Kidney (tissue), 14 donors: ENCODE measurements around the gene PAXX. TPM values are rescaled to one million over a fixed set of nuclear protein-coding genes. Genes with fewer than 3 reads are reported as not detected.

Source experiments
- DNase-seq, 5 donors: peaks; one replicate each; pipeline ENCODE4 v3.0.0-alpha.2; 2013 to 2020
- FAIRE-seq: peaks from 2 replicates; lab custom pipeline; 2012; peaks lifted over from hg19 to GRCh38; lab: Jason Lieb, UNC
- H3K27ac ChIP-seq, 2 donors: one replicate each; pipeline ENCODE4 v1.7.0; 2013; ENCODE audit warnings: low read depth in 2 of 2, low read length in 2 of 2, inconsistent platforms in 1 of 2
- H3K27me3 ChIP-seq: one replicate; pipeline ENCODE4 v1.7.1; 2013; ENCODE audit warnings: low read length, inconsistent platforms; ENCODE audit not compliant: control insufficient read depth, insufficient read depth
- H3K36me3 ChIP-seq, 3 donors: one replicate each; pipeline versions ENCODE4 v1.7.0 to v1.7.1; 2013; ENCODE audit warnings: low read length in 3 of 3, control low read depth in 1 of 3, inconsistent platforms in 1 of 3; ENCODE audit not compliant: insufficient read depth in 3 of 3, control insufficient read depth in 2 of 3
- H3K4me1 ChIP-seq, 3 donors: one replicate each; pipeline versions ENCODE4 v1.7.0 to v1.7.1; 2013; ENCODE audit warnings: low read length in 3 of 3, inconsistent platforms in 1 of 3, low read depth in 1 of 3; ENCODE audit not compliant: control insufficient read depth in 2 of 3, insufficient read depth in 2 of 3
- H3K4me3 ChIP-seq, 3 donors: one replicate each; pipeline versions ENCODE4 v1.7.0 to v1.8.1; 2013; ENCODE audit warnings: low read length in 3 of 3, control low read depth in 1 of 3, inconsistent platforms in 1 of 3
- H3K9ac ChIP-seq, 3 donors: one replicate each; pipeline versions ENCODE4 v1.7.0 to v1.7.1; 2013; ENCODE audit warnings: low read length in 3 of 3, control low read depth in 1 of 3, inconsistent platforms in 1 of 3
- H3K9me3 ChIP-seq, 3 donors: one replicate each; pipeline versions ENCODE4 v1.7.0 to v1.7.1; 2013; ENCODE audit warnings: low read length in 3 of 3, control low read depth in 1 of 3, inconsistent platforms in 1 of 3; ENCODE audit not compliant: control insufficient read depth in 2 of 3, insufficient read depth in 1 of 3
- CTCF ChIP-seq: IDR thresholded peaks from 3 replicates; pipeline ENCODE4 v1.5.1; 2012; ENCODE audit warnings: mild to moderate bottlenecking, moderate library complexity, borderline replicate concordance; ENCODE audit not compliant: insufficient read depth; ENCODE audit errors: extremely low read depth
- intact Hi-C: fragments of 100-400 bp; cut with DNase I; formaldehyde crosslinking; loops from one replicate; pipeline ENCODE4 v1.11.1; 2022
- polyA plus RNA-seq: library from polyadenylated mRNA; stranded (reverse); fragments of 350-450 nt; fragmentation: Illumina TruSeq; extraction: RNeasy Lipid Tissue Mini Kit (QIAGEN cat#74804); gene quantifications from one replicate; pipeline ENCODE4 v1.2.3, GENCODE V29; 2014; ENCODE audit warnings: low read depth, low replicate concordance; ENCODE audit not compliant: insufficient read depth
- total RNA-seq: library from RNA; stranded (reverse); fragmentation: NEBNext Ultra II Directional; extraction: Animal tissue kit (Norgen Biotek cat#: 25700); gene quantifications from one replicate; pipeline ENCODE4 v1.2.1, GENCODE V29; 2021
- donor health status: control.
- donor health status: control.
- donor health status: control.
- donor health status: control.
- donor health status: control.
- donor health status: DM: yes; HTN: yes; CAD: no.
- donor health status: Normal renal cell carcinoma (clear cell type).

PAXX gene
- total and polyA plus RNA-seq, 2 donors from 2014 or later, result 54.2 to 80.9 TPM

GRCh38 chr9:136947955-136948510 lies 44.2 kb upstream of the PAXX start:
- H3K4me3 ChIP-seq, result no peak overlapping the region
- peaks cover 0 to 22% (median 9%) of the 10 kb centered on the region in 3 donors for H3K4me1 ChIP-seq
- intact Hi-C loops, result loop anchor here (10.0 kb wide), 2 partner anchors 103 to 153 kb away; partner anchors contain the start of genes AJM1, CCDC183, PHPT1 and TMEM141
- H3K27me3 ChIP-seq, result no peaks in the 10 kb centered on the region
- H3K27ac ChIP-seq, result peak overlapping the region in 1 of 2 donors; percentile 2
- no peak overlapping the region for H3K9ac ChIP-seq
- H3K36me3 ChIP-seq, result no peaks in the 10 kb centered on the region
- H3K9me3 ChIP-seq, result no peaks in the 10 kb centered on the region
- FAIRE-seq (no peak), DNase-seq (peak; percentile 47 to 81 (median 59))
- TF ChIP-seq CTCF, result peak; percentile 31

GRCh38 chr9:136949239-136949816 lies 42.9 kb upstream of the PAXX start:
- H3K9ac ChIP-seq, result peak overlapping the region in 1 of 3 donors; percentile 22

DNA sequence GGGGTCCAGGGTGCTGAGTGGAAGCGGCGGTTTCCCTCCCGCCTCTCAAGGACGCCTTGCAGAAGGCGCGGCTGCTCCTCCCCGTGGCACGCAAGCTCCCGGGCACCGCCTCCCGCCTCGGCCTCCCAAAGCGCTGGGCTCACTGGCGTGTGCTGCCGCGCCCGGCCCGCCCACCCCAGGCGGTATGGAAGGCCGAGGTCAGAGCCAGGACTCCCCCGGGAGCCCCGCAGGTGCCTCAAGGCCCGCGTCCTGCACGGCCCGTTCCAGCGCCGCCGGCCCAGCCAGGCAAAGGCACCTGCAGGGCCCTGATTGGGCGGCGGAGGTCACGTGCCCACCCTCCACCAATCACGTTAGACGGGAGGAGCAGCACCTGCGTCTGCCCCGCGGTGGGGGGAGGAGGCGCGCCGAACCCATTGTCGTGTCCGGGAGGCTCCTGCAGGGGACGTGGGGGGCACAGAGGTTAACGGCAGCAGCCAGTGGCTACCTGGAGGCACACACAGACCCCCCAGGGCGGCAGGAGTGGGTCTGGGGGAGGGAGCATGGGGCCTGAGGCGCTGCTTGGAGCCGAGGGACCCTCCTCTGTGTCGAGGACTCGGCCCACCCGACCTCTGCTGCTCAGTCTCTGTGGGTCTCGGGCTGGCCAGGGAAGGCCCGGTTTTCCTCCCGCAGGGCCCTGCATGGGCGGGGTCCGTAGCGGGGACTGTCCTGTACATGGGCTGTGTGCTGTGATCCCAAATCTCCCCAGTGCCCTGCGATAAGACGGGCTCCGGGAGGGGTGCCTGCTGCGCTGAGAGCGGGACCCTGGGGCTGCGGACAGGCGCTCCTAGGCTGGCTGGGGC lies 42.2 kb upstream of the PAXX start:
- Histone ChIP-seq H3K27me3 (no peaks in the 10 kb centered on the region), H3K4me1 (peaks cover 0 to 14% (median 9%) of the 10 kb centered on the region in 3 donors), H3K4me3 (peak overlapping the region; percentile 34 to 71 (median 58)), H3K27ac (peak overlapping the region; percentile 89), H3K36me3 (no peaks in the 10 kb centered on the region), H3K9me3 (no peaks in the 10 kb centered on the region), H3K9ac (peak overlapping the region in 2 of 3 donors; percentile 77)
- peak; percentile 12 for TF ChIP-seq CTCF
- no peak for FAIRE-seq
- DNase-seq, result peak; percentile 96 to 99 (median 97)
- intact Hi-C loops, result loop anchor here (10.0 kb wide), 3 partner anchors 75 to 155 kb away; partner anchors contain the start of genes ABCA2, AJM1, CCDC183 and PHPT1

More at GRCh38 chr9:136949239-136949816, 42.9 kb upstream of the PAXX start:
- DNase-seq (no peak), FAIRE-seq (no peak)
- H3K9me3 ChIP-seq, result no peaks in the 10 kb centered on the region
- no peaks in the 10 kb centered on the region for H3K36me3 ChIP-seq
- intact Hi-C loops, result loop anchor here (10.0 kb wide), 2 partner anchors 105 to 155 kb away; partner anchors contain the start of genes AJM1, CCDC183, PHPT1 and TMEM141
- TF ChIP-seq CTCF, result no peak
- H3K4me3 ChIP-seq, result peak overlapping the region; percentile 34 to 71 (median 49)
- peaks cover 0 to 14% (median 9%) of the 10 kb centered on the region in 3 donors for H3K4me1 ChIP-seq
- no peaks in the 10 kb centered on the region for H3K27me3 ChIP-seq
- H3K27ac ChIP-seq, result peak overlapping the region; percentile 89
